HepG2 (cell line): ENCODE data around the gene NIPAL1. TPM values are rescaled to one million over a fixed set of nuclear protein-coding genes. Genes with fewer than 3 reads are reported as not detected.

ENCODE experiments used
- HNRNPL ChIP-seq: fragments of 200-400 bp; formaldehyde crosslinking; IDR thresholded peaks from 2 replicates; pipeline ENCODE4 v1.6.1; 2017; ENCODE audit warnings: mild to moderate bottlenecking, low read depth, low read length
- LCORL ChIP-seq, 2 experiments: fragments of 450-650 bp in 1 of 2; sonication (generic) in 1 of 2; formaldehyde crosslinking in 1 of 2; IDR thresholded peaks; 2 replicates each; pipeline versions ENCODE4 v1.5.0 to v1.6.1; 2017 to 2020; ENCODE audit warnings: antibody characterized with exemption in 1 of 2, missing genetic modification reagents in 1 of 2
- NKX3-1 ChIP-seq: sonication (generic); formaldehyde crosslinking; IDR thresholded peaks from 2 replicates; pipeline ENCODE4 v1.5.0; 2020; ENCODE audit warnings: missing genetic modification reagents
- SAP130 ChIP-seq: IDR thresholded peaks from 2 replicates; pipeline ENCODE4 v1.6.1; 2016; ENCODE audit warnings: low read depth
- SP1 ChIP-seq, 2 experiments: fragments of 450-650 bp in 1 of 2; sonication (generic) in 1 of 2; formaldehyde crosslinking in 1 of 2; IDR thresholded peaks; 2 replicates each; pipeline versions ENCODE4 v1.4.0 to v1.6.1; 2016 to 2020; ENCODE audit warnings: missing genetic modification reagents in 1 of 2
- ZFY ChIP-seq: sonication (generic); formaldehyde crosslinking; IDR thresholded peaks from 2 replicates; pipeline ENCODE4 v1.4.0; 2020; ENCODE audit warnings: missing genetic modification reagents
- ZNF451 ChIP-seq: sonication (generic); formaldehyde crosslinking; IDR thresholded peaks from 2 replicates; pipeline ENCODE4 v1.5.0; 2020; ENCODE audit warnings: mild to moderate bottlenecking, missing genetic modification reagents
- ZNF607 ChIP-seq: sonication (generic); formaldehyde crosslinking; IDR thresholded peaks from 2 replicates; pipeline ENCODE4 v1.5.1; 2020; ENCODE audit warnings: missing genetic modification reagents, mild to moderate bottlenecking, borderline replicate concordance
- polyA plus RNA-seq, 8 experiments: library from polyadenylated mRNA; depleted of rRNA in 3 of 8; stranded (reverse) in 7 of 8; unstranded in 1 of 8; fragments of >200 nt; fragmentation: Illumina TruSeq in 4 of 8; extraction: Trizol in 4 of 8; gene quantifications; 2 replicates each; pipeline versions ENCODE4 v1.2.1 to v1.2.3, GENCODE V29; 2011 to 2016; ENCODE audit warnings: low read depth in 4 of 8, missing spikeins in 1 of 8, mixed read lengths in 1 of 8; ENCODE audit not compliant: insufficient read depth in 1 of 8
- total RNA-seq, 5 experiments: library from RNA; depleted of rRNA; stranded (reverse); fragments of >200 nt; fragmentation: Illumina TruSeq; extraction: Trizol; gene quantifications; 2 replicates each; pipeline ENCODE4 v1.2.3, GENCODE V29; 2016; ENCODE audit warnings: low read depth in 1 of 5
- TF ChIP-seq, protein P1 (sequence below): sonication (generic); formaldehyde crosslinking; IDR thresholded peaks from 2 replicates; pipeline ENCODE4 v1.5.1; 2020; ENCODE audit warnings: mild to moderate bottlenecking, missing genetic modification reagents, borderline replicate concordance
- TF ChIP-seq, protein P2 (sequence below): sonication (generic); formaldehyde crosslinking; IDR thresholded peaks from 2 replicates; pipeline ENCODE4 v1.5.0; 2020; ENCODE audit warnings: mild to moderate bottlenecking, missing genetic modification reagents, borderline replicate concordance
- TF ChIP-seq, protein P3 (sequence below): sonication (generic); formaldehyde crosslinking; IDR thresholded peaks from 2 replicates; pipeline ENCODE4 v1.8.1; 2022; ENCODE audit warnings: mild to moderate bottlenecking, missing genetic modification reagents
- TF ChIP-seq, protein P4 (sequence below): sonication (generic); formaldehyde crosslinking; IDR thresholded peaks from 2 replicates; pipeline ENCODE4 v1.8.1; 2023; ENCODE audit warnings: missing genetic modification reagents, inconsistent platforms, borderline replicate concordance
- TF ChIP-seq, protein P5 (sequence below): sonication (generic); formaldehyde crosslinking; IDR thresholded peaks from 2 replicates; pipeline ENCODE4 v1.4.0; 2020; ENCODE audit warnings: missing genetic modification reagents, mild to moderate bottlenecking, borderline replicate concordance

Gene NIPAL1
- total and polyA plus RNA-seq, 2 of the 13 experiments (the other 11 are each of a cell fraction or from before 2014, with no cell fraction given), result 1.4 to 3.4 TPM

DNA sequence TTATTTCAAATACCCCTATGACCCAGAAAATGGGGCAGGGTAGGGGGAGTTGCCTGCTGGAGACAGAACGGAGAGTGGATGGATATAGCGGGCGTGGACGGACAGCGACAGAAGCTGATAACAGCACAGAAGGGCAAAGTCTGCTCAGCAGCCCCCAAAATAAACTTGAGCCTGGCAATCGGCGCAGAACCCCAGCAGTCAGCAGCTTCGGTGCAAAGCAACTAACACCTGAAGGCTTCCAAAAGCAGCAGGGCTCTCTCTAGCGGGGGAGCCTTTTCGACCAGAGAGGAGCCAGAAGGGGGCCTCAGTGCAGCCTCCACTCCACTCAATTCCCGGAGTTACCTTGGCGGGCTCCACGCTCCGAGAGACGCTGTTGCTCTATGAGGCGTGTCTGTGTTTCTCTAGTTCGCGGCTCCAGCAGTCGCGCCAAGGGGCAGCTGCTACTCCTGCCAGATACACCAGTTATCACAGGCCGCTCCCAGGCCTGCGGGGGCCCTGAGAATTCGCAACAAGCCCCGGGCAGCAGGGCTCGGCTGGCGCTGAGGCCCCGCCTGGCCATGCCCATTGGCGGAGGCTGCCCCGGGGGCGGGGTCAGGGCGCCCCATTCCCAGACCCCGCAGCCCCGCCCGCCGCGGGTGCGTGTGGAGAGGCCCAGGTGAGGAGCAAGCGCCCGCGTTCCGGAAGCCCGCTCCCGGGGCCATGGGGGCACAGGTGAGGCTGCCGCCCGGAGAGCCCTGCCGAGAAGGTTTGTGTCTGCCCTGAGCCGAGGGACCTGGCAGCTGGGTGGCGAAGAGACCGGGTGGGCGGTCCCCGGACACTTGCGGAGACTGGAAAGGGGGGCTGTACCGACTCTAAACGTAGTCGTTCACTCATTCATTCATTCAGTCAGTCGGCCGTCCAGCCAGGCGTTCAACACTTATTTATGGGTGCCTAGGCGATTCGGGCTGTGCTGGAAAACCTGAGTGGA is at the start of gene NIPAL1, which contains the start of gene CNGA1 (continued):
- peak; percentile 21 for TF ChIP-seq SAP130 (CRISPR knock-in tag)
- TF ChIP-seq, protein P1, sequence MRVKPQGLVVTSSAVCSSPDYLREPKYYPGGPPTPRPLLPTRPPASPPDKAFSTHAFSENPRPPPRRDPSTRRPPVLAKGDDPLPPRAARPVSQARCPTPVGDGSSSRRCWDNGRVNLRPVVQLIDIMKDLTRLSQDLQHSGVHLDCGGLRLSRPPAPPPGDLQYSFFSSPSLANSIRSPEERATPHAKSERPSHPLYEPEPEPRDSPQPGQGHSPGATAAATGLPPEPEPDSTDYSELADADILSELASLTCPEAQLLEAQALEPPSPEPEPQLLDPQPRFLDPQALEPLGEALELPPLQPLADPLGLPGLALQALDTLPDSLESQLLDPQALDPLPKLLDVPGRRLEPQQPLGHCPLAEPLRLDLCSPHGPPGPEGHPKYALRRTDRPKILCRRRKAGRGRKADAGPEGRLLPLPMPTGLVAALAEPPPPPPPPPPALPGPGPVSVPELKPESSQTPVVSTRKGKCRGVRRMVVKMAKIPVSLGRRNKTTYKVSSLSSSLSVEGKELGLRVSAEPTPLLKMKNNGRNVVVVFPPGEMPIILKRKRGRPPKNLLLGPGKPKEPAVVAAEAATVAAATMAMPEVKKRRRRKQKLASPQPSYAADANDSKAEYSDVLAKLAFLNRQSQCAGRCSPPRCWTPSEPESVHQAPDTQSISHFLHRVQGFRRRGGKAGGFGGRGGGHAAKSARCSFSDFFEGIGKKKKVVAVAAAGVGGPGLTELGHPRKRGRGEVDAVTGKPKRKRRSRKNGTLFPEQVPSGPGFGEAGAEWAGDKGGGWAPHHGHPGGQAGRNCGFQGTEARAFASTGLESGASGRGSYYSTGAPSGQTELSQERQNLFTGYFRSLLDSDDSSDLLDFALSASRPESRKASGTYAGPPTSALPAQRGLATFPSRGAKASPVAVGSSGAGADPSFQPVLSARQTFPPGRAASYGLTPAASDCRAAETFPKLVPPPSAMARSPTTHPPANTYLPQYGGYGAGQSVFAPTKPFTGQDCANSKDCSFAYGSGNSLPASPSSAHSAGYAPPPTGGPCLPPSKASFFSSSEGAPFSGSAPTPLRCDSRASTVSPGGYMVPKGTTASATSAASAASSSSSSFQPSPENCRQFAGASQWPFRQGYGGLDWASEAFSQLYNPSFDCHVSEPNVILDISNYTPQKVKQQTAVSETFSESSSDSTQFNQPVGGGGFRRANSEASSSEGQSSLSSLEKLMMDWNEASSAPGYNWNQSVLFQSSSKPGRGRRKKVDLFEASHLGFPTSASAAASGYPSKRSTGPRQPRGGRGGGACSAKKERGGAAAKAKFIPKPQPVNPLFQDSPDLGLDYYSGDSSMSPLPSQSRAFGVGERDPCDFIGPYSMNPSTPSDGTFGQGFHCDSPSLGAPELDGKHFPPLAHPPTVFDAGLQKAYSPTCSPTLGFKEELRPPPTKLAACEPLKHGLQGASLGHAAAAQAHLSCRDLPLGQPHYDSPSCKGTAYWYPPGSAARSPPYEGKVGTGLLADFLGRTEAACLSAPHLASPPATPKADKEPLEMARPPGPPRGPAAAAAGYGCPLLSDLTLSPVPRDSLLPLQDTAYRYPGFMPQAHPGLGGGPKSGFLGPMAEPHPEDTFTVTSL (CRISPR knock-in tag), result no peak
- TF ChIP-seq ZNF607 (CRISPR knock-in tag), result 0 out of 2 replicates have a peak, but pooled peaks have one; percentile 27
- TF ChIP-seq, protein P2, sequence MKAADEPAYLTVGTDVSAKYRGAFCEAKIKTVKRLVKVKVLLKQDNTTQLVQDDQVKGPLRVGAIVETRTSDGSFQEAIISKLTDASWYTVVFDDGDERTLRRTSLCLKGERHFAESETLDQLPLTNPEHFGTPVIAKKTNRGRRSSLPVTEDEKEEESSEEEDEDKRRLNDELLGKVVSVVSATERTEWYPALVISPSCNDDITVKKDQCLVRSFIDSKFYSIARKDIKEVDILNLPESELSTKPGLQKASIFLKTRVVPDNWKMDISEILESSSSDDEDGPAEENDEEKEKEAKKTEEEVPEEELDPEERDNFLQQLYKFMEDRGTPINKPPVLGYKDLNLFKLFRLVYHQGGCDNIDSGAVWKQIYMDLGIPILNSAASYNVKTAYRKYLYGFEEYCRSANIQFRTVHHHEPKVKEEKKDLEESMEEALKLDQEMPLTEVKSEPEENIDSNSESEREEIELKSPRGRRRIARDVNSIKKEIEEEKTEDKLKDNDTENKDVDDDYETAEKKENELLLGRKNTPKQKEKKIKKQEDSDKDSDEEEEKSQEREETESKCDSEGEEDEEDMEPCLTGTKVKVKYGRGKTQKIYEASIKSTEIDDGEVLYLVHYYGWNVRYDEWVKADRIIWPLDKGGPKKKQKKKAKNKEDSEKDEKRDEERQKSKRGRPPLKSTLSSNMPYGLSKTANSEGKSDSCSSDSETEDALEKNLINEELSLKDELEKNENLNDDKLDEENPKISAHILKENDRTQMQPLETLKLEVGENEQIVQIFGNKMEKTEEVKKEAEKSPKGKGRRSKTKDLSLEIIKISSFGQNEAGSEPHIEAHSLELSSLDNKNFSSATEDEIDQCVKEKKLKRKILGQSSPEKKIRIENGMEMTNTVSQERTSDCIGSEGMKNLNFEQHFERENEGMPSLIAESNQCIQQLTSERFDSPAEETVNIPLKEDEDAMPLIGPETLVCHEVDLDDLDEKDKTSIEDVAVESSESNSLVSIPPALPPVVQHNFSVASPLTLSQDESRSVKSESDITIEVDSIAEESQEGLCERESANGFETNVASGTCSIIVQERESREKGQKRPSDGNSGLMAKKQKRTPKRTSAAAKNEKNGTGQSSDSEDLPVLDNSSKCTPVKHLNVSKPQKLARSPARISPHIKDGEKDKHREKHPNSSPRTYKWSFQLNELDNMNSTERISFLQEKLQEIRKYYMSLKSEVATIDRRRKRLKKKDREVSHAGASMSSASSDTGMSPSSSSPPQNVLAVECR (CRISPR knock-in tag), result peak; percentile 62; the same call in 1 of the 2 replicates
- no peak for TF ChIP-seq LCORL (IDR thresholded peaks at IDR 0.05)
- peak; percentile 54; the same call in 1 of the 2 replicates for TF ChIP-seq LCORL (CRISPR knock-in tag; IDR thresholded peaks at IDR 0.05)
- no peak for TF ChIP-seq SP1 (IDR thresholded peaks at IDR 0.05)
- TF ChIP-seq SP1 (CRISPR knock-in tag; IDR thresholded peaks at IDR 0.05), result no peak
- TF ChIP-seq, protein P3, sequence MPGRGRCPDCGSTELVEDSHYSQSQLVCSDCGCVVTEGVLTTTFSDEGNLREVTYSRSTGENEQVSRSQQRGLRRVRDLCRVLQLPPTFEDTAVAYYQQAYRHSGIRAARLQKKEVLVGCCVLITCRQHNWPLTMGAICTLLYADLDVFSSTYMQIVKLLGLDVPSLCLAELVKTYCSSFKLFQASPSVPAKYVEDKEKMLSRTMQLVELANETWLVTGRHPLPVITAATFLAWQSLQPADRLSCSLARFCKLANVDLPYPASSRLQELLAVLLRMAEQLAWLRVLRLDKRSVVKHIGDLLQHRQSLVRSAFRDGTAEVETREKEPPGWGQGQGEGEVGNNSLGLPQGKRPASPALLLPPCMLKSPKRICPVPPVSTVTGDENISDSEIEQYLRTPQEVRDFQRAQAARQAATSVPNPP, result no peak
- TF ChIP-seq, protein P4, sequence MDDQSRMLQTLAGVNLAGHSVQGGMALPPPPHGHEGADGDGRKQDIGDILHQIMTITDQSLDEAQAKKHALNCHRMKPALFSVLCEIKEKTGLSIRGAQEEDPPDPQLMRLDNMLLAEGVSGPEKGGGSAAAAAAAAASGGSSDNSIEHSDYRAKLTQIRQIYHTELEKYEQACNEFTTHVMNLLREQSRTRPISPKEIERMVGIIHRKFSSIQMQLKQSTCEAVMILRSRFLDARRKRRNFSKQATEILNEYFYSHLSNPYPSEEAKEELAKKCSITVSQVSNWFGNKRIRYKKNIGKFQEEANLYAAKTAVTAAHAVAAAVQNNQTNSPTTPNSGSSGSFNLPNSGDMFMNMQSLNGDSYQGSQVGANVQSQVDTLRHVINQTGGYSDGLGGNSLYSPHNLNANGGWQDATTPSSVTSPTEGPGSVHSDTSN (CRISPR knock-in tag), result no peak
- TF ChIP-seq HNRNPL, result no peak
- TF ChIP-seq NKX3-1 (CRISPR knock-in tag), result no peak
- TF ChIP-seq ZNF451 (CRISPR knock-in tag), result no peak
- TF ChIP-seq ZFY, result peak; percentile 68
- TF ChIP-seq, protein P5, sequence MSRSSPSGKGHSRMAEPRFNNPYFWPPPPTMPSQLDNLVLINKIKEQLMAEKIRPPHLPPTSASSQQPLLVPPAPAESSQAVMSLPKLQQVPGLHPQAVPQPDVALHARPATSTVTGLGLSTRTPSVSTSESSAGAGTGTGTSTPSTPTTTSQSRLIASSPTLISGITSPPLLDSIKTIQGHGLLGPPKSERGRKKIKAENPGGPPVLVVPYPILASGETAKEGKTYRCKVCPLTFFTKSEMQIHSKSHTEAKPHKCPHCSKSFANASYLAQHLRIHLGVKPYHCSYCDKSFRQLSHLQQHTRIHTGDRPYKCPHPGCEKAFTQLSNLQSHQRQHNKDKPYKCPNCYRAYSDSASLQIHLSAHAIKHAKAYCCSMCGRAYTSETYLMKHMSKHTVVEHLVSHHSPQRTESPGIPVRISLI (CRISPR knock-in tag), result no peak
